Neutrophil (primary cell): ENCODE measurements around the gene TYRO3.

ENCODE experiments used
- H3K27ac ChIP-seq: fragments of 200-600 bp; sonication (generic); 2 replicates; pipeline ENCODE4 v1.5.1; 2016; ENCODE audit warnings: mild to moderate bottlenecking, moderate library complexity
- H3K27me3 ChIP-seq: fragments of 200-600 bp; sonication (generic); 2 replicates; pipeline ENCODE4 v1.6.0; 2016; ENCODE audit warnings: mild to moderate bottlenecking
- H3K36me3 ChIP-seq: fragments of 200-600 bp; sonication (generic); 2 replicates; pipeline ENCODE4 v1.5.1; 2017
- H3K4me1 ChIP-seq, 2 experiments: fragments of 200-600 bp in 1 of 2; sonication (generic) in 1 of 2; 1 replicate in 1 of 2; 2 replicates in 1 of 2; pipeline versions ENCODE4 v1.5.1 to v1.6.1; 2013 to 2016; ENCODE audit warnings: low read depth in 1 of 2, low read length in 1 of 2, mild to moderate bottlenecking in 1 of 2, moderate library complexity in 1 of 2; ENCODE audit not compliant: control insufficient read depth in 1 of 2, insufficient read depth in 1 of 2
- H3K4me3 ChIP-seq, 2 experiments: fragments of 200-600 bp in 1 of 2; sonication (generic) in 1 of 2; 1 replicate in 1 of 2; 2 replicates in 1 of 2; pipeline ENCODE4 v1.5.1; 2013 to 2016; ENCODE audit warnings: low read depth in 1 of 2, low read length in 1 of 2, mild to moderate bottlenecking in 1 of 2, moderate library complexity in 1 of 2
- H3K9me3 ChIP-seq: fragments of 200-600 bp; sonication (generic); 2 replicates; pipeline ENCODE4 v1.5.1; 2016
- TF ChIP-seq, protein P1 (sequence below): fragments of 200-600 bp; sonication (generic); IDR thresholded peaks from 2 replicates; pipeline ENCODE4 v1.5.1; 2016; ENCODE audit warnings: antibody characterized with exemption

The TYRO3 gene

DNA sequence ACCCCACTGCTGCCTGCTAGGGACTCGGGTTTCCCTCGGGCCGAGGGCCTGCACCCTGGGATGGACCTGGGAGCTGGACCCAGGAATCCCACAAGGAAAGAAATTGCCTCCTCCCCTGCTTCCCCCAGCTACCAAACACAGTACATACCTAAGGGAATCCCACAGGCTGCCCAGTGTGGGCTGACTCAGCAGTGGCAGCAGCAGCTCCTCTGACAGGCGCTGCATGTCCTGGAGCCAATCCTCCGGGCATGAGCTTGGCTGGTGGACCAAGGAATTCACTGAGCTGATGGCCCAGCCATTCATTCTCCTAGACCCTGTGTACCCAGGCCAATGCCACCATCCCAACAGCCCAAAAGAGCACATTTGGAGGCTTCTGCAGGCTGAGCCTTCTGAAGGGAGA, 35.9 kb upstream of the TYRO3 start:
- Histone ChIP-seq H3K9me3 (no peaks in the 10 kb centered on the region), H3K4me1 (no peaks in the 10 kb centered on the region), H3K27ac (no peak overlapping the region), H3K36me3 (peaks cover 33% of the 10 kb centered on the region), H3K4me3 (no peak overlapping the region), H3K27me3 (no peaks in the 10 kb centered on the region)
- TF ChIP-seq, protein P1, sequence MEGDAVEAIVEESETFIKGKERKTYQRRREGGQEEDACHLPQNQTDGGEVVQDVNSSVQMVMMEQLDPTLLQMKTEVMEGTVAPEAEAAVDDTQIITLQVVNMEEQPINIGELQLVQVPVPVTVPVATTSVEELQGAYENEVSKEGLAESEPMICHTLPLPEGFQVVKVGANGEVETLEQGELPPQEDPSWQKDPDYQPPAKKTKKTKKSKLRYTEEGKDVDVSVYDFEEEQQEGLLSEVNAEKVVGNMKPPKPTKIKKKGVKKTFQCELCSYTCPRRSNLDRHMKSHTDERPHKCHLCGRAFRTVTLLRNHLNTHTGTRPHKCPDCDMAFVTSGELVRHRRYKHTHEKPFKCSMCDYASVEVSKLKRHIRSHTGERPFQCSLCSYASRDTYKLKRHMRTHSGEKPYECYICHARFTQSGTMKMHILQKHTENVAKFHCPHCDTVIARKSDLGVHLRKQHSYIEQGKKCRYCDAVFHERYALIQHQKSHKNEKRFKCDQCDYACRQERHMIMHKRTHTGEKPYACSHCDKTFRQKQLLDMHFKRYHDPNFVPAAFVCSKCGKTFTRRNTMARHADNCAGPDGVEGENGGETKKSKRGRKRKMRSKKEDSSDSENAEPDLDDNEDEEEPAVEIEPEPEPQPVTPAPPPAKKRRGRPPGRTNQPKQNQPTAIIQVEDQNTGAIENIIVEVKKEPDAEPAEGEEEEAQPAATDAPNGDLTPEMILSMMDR, result no peak

DNA sequence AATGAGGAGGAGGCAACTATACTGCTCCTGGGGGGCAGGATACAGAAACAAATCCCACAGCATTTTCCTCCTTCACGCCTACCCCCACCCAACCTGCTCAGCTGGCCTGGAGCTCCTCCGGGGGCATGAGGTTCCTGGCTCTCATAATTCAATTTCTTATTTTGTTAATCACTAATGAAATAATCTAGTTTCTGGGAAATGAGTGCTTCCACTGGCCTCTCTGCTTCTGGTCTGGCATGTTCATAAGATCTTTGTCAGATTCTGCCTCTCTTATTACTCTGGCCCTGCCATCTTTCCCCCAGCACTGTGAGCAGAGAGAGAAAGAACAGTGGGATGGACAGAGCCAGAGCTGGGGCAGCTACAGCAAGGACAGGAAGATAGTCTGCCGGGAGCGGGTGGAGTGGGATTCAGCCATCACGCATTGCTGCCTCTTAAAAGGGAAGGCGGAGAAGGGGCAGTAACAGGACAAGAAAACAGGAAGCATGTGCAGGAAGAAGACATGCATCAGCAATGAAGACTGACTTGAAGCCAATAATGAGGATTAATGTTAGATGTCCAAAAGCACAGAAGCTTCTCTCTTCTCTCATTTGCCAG, 28.6 kb upstream of the TYRO3 start:
- H3K27ac ChIP-seq, result no peak overlapping the region
- peaks cover 46% of the 10 kb centered on the region for H3K36me3 ChIP-seq
- no peaks in the 10 kb centered on the region for H3K27me3 ChIP-seq
- no peaks in the 10 kb centered on the region for H3K9me3 ChIP-seq
- H3K4me3 ChIP-seq, result no peak overlapping the region
- H3K4me1 ChIP-seq, result no peaks in the 10 kb centered on the region
- TF ChIP-seq, protein P1, result no peak

DNA sequence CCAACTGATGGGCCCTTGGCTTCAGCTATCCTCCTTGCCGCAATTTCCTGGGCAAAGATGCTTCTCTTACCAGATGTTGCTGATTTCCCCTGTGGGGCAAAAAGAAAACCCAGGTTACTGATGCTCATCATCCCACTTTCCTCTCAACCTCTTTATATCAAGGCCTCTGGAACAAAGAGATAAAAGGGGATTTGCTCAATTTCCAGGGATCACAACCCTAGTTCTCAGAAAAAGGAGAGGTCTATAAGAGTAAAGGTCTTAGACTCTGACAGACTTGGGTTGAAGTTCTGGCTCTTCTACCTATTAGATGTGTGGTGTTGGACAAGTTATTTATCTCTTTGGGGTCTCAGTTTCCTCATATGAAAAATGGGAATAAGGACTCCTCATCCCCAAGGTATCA, 23.5 kb upstream of the TYRO3 start:
- H3K36me3 ChIP-seq, result peaks cover 10% of the 10 kb centered on the region

DNA sequence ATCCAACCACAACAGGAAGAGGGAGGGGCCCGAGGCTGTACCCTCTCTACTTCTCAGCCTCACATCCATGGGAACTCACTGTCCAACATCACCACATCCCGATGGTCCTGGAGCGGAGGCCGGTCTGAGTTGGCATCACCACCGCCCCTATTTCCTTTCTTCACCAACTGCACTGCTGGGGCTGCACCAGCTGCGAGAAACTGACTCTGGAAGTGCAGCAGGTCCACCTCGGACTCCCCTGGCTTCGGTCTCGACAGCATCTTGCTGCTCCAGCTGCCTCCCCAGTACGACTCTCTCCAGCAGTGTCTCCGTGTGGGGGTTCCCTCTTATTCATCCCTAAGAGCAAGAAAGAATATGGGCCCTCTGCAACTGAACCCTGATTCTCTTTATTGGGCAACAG, 22.1 kb upstream of the TYRO3 start:
- H3K36me3 ChIP-seq, result peaks cover 10% of the 10 kb centered on the region
- TF ChIP-seq, protein P1, result no peak
- no peaks in the 10 kb centered on the region for H3K4me1 ChIP-seq

More for the DNA sequence above, 23.5 kb upstream of the TYRO3 start:
- Histone ChIP-seq H3K4me3 (no peak overlapping the region), H3K27ac (no peak overlapping the region), H3K27me3 (no peaks in the 10 kb centered on the region), H3K4me1 (no peaks in the 10 kb centered on the region), H3K9me3 (no peaks in the 10 kb centered on the region)
- TF ChIP-seq, protein P1, result no peak

DNA sequence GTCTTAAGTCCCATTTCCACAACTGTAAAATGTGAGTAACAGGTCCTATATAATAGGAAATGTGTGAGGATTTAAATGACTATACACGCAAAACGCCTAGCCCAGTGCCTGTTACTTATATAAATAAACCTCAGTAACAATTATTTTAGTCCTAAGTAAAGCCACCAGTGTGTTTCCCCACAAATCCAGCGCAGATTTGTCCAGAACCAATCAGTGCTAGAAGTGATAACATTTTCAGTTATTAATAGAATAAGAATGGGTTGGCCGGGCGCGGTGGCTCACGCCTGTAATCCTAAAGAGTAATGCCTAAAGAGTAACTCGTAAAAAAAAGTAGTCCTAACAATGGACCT, 15.5 kb upstream of the TYRO3 start:
- TF ChIP-seq, protein P1, result no peak
- no peak overlapping the region for H3K27ac ChIP-seq
- H3K4me3 ChIP-seq, result peak overlapping the region; percentile 80 to 89
- no peaks in the 10 kb centered on the region for H3K36me3 ChIP-seq
- peaks cover 11 to 12% of the 10 kb centered on the region in 2 experiments for H3K4me1 ChIP-seq
- H3K9me3 ChIP-seq, result no peaks in the 10 kb centered on the region
- H3K27me3 ChIP-seq, result peaks cover 7% of the 10 kb centered on the region

More for the DNA sequence above, 22.1 kb upstream of the TYRO3 start:
- no peak overlapping the region for H3K4me3 ChIP-seq
- H3K9me3 ChIP-seq, result no peaks in the 10 kb centered on the region
- no peak overlapping the region for H3K27ac ChIP-seq
- no peaks in the 10 kb centered on the region for H3K27me3 ChIP-seq

DNA sequence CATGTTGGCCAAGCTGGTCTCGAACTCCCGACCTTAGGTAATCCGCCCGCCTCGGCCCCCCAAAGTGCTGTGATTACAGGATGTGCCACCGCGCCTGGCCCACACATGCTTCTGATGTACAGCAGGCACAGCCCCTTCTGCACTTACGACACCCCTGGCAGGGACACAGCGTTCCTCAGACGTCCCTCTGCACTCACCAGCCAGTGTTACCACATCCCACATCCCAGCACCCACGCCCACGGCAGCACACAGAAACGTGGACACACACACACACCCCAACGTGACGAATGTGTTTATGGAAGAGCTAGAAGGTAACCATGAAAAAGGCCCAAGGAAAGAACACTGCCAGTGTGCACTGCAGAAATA, 14.4 kb upstream of the TYRO3 start:
- Histone ChIP-seq H3K4me3 (peak overlapping the region; percentile 80 to 89), H3K27me3 (peaks cover 7% of the 10 kb centered on the region), H3K4me1 (peaks cover 11 to 12% of the 10 kb centered on the region in 2 experiments), H3K36me3 (no peaks in the 10 kb centered on the region), H3K27ac (no peak overlapping the region), H3K9me3 (no peaks in the 10 kb centered on the region)
- TF ChIP-seq, protein P1, result no peak
